HepG2 (cell line): Measurements from ENCODE around the gene AS3MT.
"Not testable (repeated sequence)": the region's sequence is repeated elsewhere in the genome, so short reads cannot be mapped to it uniquely, and the experiment has no call there.

Source experiments
- CHD4 ChIP-seq: fragments of 200-600 bp; sonication (generic); IDR thresholded peaks from 2 replicates; pipeline ENCODE4 v1.7.0; 2017; ENCODE audit warnings: mild to moderate bottlenecking, low read length, borderline replicate concordance
- HNF4A ChIP-seq: sonication (generic); formaldehyde crosslinking; IDR thresholded peaks from 2 replicates; pipeline ENCODE4 v1.4.0; 2020; ENCODE audit warnings: missing genetic modification reagents
- MAFK ChIP-seq, 2 experiments: IDR thresholded peaks in 1 of 2; conservative IDR thresholded peaks in 1 of 2; 2 replicates each; pipeline ENCODE4 v1.6.1; 2011; ENCODE audit warnings: improper control_type of control experiment in 2 of 2, low read length in 2 of 2
- MTF2 ChIP-seq: sonication (generic); formaldehyde crosslinking; IDR thresholded peaks from 2 replicates; pipeline ENCODE4 v1.5.0; 2020; ENCODE audit warnings: missing genetic modification reagents, borderline replicate concordance
- MXI1 ChIP-seq: IDR thresholded peaks from 3 replicates; pipeline ENCODE4 v1.6.1; 2012; ENCODE audit warnings: low read depth, low read length, inconsistent platforms, borderline replicate concordance
- POLR2A ChIP-seq, 2 experiments: IDR thresholded peaks; 2 replicates each; pipeline ENCODE4 v1.6.1; 2011; ENCODE audit warnings: low read depth in 2 of 2, low read length in 2 of 2, mild to moderate bottlenecking in 1 of 2, moderate library complexity in 1 of 2; ENCODE audit not compliant: insufficient read depth in 1 of 2
- ZNF143 ChIP-seq: sonication (generic); formaldehyde crosslinking; IDR thresholded peaks from 2 replicates; pipeline ENCODE4 v1.4.0; 2020; ENCODE audit warnings: missing genetic modification reagents
- ZNF552 ChIP-seq: sonication (generic); formaldehyde crosslinking; IDR thresholded peaks from 2 replicates; pipeline ENCODE4 v1.9.0; 2022; ENCODE audit warnings: missing genetic modification reagents, mild to moderate bottlenecking, borderline replicate concordance
- ZNF777 ChIP-seq: sonication (generic); formaldehyde crosslinking; IDR thresholded peaks from 2 replicates; pipeline ENCODE4 v1.4.0; 2020; ENCODE audit warnings: missing genetic modification reagents
- ZZZ3 ChIP-seq: sonication (generic); formaldehyde crosslinking; IDR thresholded peaks from 2 replicates; pipeline ENCODE4 v1.4.0; 2020; ENCODE audit warnings: missing genetic modification reagents, mild to moderate bottlenecking, borderline replicate concordance
- TF ChIP-seq, protein P1 (sequence below), 2 experiments: sonication (generic) in 1 of 2; formaldehyde crosslinking in 1 of 2; IDR thresholded peaks; 2 replicates each; pipeline versions ENCODE4 v1.5.1 to v1.6.1; 2011 to 2020; ENCODE audit warnings: borderline replicate concordance in 1 of 2, low read depth in 1 of 2, low read length in 1 of 2, mild to moderate bottlenecking in 1 of 2, missing genetic modification reagents in 1 of 2, moderate library complexity in 1 of 2

DNA sequence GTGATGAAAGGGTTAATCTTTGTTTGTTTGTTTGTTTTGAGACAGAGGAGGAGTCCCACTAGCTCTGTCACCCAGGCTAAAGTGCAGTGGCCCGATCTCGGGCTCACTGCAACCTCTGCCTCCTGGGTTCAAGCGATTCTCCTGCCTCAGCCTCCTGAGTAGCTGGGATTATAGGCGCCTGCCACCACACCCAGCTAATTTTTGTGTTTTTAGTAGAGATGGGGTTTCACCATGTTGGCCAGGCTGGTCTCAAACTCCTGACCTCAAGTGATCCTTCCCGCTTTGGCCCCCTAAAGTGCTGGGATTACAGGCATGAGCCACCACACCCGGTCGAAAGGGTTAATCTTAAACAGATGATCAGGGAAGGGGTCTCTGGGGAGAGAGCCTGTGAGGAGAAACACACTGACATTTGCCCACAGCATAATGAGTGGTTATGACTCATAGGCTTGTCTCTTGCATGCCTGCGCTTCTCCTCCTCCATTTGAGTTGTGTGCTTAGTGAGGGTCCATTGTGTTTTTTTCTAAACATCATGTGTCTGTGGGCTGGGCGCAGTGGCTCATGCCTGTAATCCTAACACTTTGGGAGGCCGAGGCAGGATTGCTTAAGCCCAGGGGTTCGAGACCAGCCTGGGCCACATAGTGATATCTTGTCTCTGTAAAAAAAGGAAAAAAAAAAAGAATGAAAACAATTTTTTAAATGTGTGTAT lies 13.4 kb upstream of the AS3MT start:
- TF ChIP-seq HNF4A (CRISPR knock-in tag) (0 out of 2 replicates have a peak, but pooled peaks have one; percentile 14), ZNF143 (CRISPR knock-in tag) (0 out of 2 replicates have a peak, but pooled peaks have one; percentile 40)
- not testable (repeated sequence) for TF ChIP-seq CHD4; MAFK (conservative IDR thresholded peaks at IDR 0.05 in 1 of 2, IDR thresholded peaks at IDR 0.05 in 1 of 2; ENCODE audit: low read length in 2 of 2); POLR2A (IDR thresholded peaks at IDR 0.05; ENCODE audit: insufficient read depth in 1 of 2, low read depth in 2 of 2, low read length in 2 of 2); ZZZ3 (CRISPR knock-in tag); ZNF552 (CRISPR knock-in tag); ZNF777; MXI1; MTF2 (CRISPR knock-in tag)
- TF ChIP-seq, protein P1, sequence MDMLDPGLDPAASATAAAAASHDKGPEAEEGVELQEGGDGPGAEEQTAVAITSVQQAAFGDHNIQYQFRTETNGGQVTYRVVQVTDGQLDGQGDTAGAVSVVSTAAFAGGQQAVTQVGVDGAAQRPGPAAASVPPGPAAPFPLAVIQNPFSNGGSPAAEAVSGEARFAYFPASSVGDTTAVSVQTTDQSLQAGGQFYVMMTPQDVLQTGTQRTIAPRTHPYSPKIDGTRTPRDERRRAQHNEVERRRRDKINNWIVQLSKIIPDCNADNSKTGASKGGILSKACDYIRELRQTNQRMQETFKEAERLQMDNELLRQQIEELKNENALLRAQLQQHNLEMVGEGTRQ (IDR thresholded peaks at IDR 0.05; ENCODE audit: low read depth, low read length) = not testable (repeated sequence)
- TF ChIP-seq, protein P1 (CRISPR knock-in tag; IDR thresholded peaks at IDR 0.05; ENCODE audit: borderline replicate concordance) = not testable (repeated sequence)
